ENCODE results near the gene TLCD2. TPM values are rescaled to one million over a fixed set of nuclear protein-coding genes. Genes with fewer than 3 reads are reported as not detected.

The TLCD2 gene
- total and polyA plus RNA-seq, 2 of the 13 experiments (the other 11 are each of a cell fraction or from before 2014, with no cell fraction given) = 0.90 to 1.1 TPM

GRCh38 chr17:1735834-1736347 is 25.7 kb upstream of the TLCD2 start (continued):
- TF ChIP-seq GRHL1 (CRISPR knock-in tag; conservative IDR thresholded peaks at IDR 0.05) = no peak
- 0 out of 2 replicates have a peak, but pooled peaks have one; percentile 53 for TF ChIP-seq ZNF674 (CRISPR knock-in tag; IDR thresholded peaks at IDR 0.05; ENCODE audit: low read depth)
- no peak for TF ChIP-seq SP4 (CRISPR knock-in tag; IDR thresholded peaks at IDR 0.05)
- 0 out of 2 replicates have a peak, but pooled peaks have one; percentile 39 for TF ChIP-seq ZNF512B (CRISPR knock-in tag; IDR thresholded peaks at IDR 0.05; ENCODE audit: borderline replicate concordance)
- no peak for TF ChIP-seq CCAR2 (optimal IDR thresholded peaks at IDR 0.05; ENCODE audit: low read depth, low read length)
- TF ChIP-seq HNRNPL (IDR thresholded peaks at IDR 0.05; ENCODE audit: low read depth, low read length) = peak; percentile 63
- no peak for TF ChIP-seq ZNF280B (CRISPR knock-in tag; IDR thresholded peaks at IDR 0.05; ENCODE audit: borderline replicate concordance)
- TF ChIP-seq SP2 (CRISPR knock-in tag; IDR thresholded peaks at IDR 0.05) = no peak
- TF ChIP-seq JUND (CRISPR knock-in tag; IDR thresholded peaks at IDR 0.05) = no peak; the same call in 1 of the 2 replicates
- no peak for TF ChIP-seq SRY (CRISPR knock-in tag; IDR thresholded peaks at IDR 0.05)
- TF ChIP-seq XRCC5 (optimal IDR thresholded peaks at IDR 0.05; ENCODE audit: low read length) = no peak
- TF ChIP-seq ZNF552 (CRISPR knock-in tag; IDR thresholded peaks at IDR 0.05; ENCODE audit: borderline replicate concordance) = no peak
- TF ChIP-seq KAT8 (CRISPR knock-in tag; IDR thresholded peaks at IDR 0.05) = no peak
- TF ChIP-seq ATRX (CRISPR knock-in tag; IDR thresholded peaks at IDR 0.05; ENCODE audit: borderline replicate concordance) = no peak
- peak; percentile 21; the same call in 1 of the 2 replicates for TF ChIP-seq ZNF598 (CRISPR knock-in tag; IDR thresholded peaks at IDR 0.05; ENCODE audit: borderline replicate concordance)
- no peak for TF ChIP-seq ATF7 (IDR thresholded peaks at IDR 0.05)
- no peak for TF ChIP-seq ATF7 (CRISPR knock-in tag; IDR thresholded peaks at IDR 0.05)
- 0 out of 2 replicates have a peak, but pooled peaks have one; percentile 19 for TF ChIP-seq ZNF160 (CRISPR knock-in tag; IDR thresholded peaks at IDR 0.05)
- TF ChIP-seq GABPA (IDR thresholded peaks at IDR 0.05; ENCODE audit: low read depth, low read length) = no peak
- no peak for TF ChIP-seq GABPA (CRISPR knock-in tag; IDR thresholded peaks at IDR 0.05; ENCODE audit: low read depth)
- TF ChIP-seq ZNF629 (CRISPR knock-in tag; conservative IDR thresholded peaks at IDR 0.05) = no peak
- TF ChIP-seq POLR2AphosphoS5 (IDR thresholded peaks at IDR 0.05; ENCODE audit: low read depth, low read length) = no peak
- no peak for TF ChIP-seq CHCHD3 (CRISPR knock-in tag; IDR thresholded peaks at IDR 0.05)
- no peak for TF ChIP-seq HNRNPH1 (optimal IDR thresholded peaks at IDR 0.05; ENCODE audit: low read depth, low read length)
- 0 out of 2 replicates have a peak, but pooled peaks have one; percentile 65 for TF ChIP-seq ZNF761 (CRISPR knock-in tag; conservative IDR thresholded peaks at IDR 0.05)
- no peak for TF ChIP-seq PHB2 (IDR thresholded peaks at IDR 0.05; ENCODE audit: partially characterized antibody)

All from HepG2 (cell line).